IPS-18a (cell line): Measurements from ENCODE around the gene GHR.

Experiments
- H3K27ac ChIP-seq: one replicate; pipeline ENCODE4 v1.5.1; 2013; ENCODE audit warnings: low read length
- H3K27me3 ChIP-seq: one replicate; pipeline ENCODE4 v1.6.1; 2013; ENCODE audit warnings: mild to moderate bottlenecking, low read length; ENCODE audit not compliant: control insufficient read depth, insufficient read depth
- H3K36me3 ChIP-seq: one replicate; pipeline ENCODE4 v1.6.1; 2013; ENCODE audit warnings: low read depth, low read length; ENCODE audit not compliant: control insufficient read depth
- H3K4me1 ChIP-seq: one replicate; pipeline ENCODE4 v1.6.1; 2013; ENCODE audit warnings: low read depth, low read length; ENCODE audit not compliant: control insufficient read depth
- H3K4me3 ChIP-seq: one replicate; pipeline ENCODE4 v1.5.1; 2013; ENCODE audit warnings: low read length
- H3K9ac ChIP-seq: one replicate; pipeline ENCODE4 v1.6.1; 2013; ENCODE audit warnings: mild to moderate bottlenecking, low read length, moderate library complexity
- H3K9me3 ChIP-seq: one replicate; pipeline ENCODE4 v1.6.1; 2013; ENCODE audit warnings: low read depth, low read length; ENCODE audit not compliant: control insufficient read depth

The GHR gene

DNA sequence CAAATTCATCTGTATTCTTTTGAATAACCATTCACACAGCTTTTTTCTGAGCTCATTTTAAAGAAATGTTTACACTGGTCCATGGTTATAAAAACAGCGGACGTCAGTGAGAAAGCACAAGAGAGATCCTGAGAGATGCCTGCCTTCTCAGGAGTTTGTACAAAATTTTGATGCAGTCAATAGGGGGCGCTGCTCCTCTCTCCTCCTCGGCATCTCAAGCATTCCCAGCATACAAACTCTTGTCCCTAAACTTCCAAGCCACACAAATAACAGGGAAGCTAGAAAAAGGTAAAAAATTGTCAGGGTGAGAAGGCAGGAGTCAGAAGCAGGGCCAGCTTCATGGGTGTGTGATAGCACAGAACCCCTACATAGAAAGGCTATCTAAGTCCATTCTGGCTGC, 322.2 kb downstream of the GHR start:
- H3K36me3 ChIP-seq = no peaks in the 10 kb centered on the region
- no peaks in the 10 kb centered on the region for H3K27me3 ChIP-seq
- H3K4me1 ChIP-seq = no peaks in the 10 kb centered on the region
- no peak overlapping the region for H3K4me3 ChIP-seq
- H3K27ac ChIP-seq = no peak overlapping the region
- H3K9me3 ChIP-seq = no peaks in the 10 kb centered on the region
- H3K9ac ChIP-seq = no peak overlapping the region

DNA sequence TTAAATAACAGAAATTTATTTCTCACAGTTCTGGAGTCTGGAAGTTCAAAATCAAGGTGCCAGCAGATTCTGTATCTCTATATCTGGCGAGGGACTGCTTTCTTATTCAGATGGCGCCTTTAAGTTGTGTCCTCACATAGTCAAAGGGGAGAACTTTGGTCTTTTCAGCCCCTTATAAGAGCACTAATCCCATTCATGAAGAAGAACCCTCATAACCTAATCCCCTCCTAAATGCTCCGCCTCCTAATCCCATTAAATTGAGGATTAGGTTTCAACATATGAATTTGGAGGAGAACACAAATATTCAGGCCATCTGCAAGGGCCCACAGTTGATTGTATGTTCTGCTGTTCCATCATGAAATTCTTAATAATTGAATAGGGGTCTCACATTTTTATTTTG, 322.6 kb downstream of the GHR start:
- no peak overlapping the region for H3K27ac ChIP-seq

DNA sequence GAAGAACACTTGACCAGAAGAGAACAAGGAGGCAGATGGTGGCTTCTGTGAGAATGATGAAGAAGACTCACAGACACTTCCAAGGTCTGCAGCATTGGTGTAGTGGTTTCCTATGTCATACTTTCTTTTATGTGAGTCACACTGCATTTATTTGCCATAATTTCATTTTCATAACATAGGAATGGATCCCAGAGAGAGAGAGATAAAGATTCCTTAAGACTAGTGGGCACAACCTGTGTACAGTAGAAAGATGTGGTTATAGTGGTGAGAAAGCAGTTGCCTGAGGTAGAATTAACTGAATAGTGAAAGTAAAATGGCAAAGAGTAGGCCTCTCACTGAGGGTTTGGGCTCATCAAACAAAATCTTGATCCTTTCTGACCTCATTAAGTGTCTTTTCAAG, 325.8 kb downstream of the GHR start:
- Histone ChIP-seq H3K36me3 (no peaks in the 10 kb centered on the region), H3K4me1 (no peaks in the 10 kb centered on the region), H3K4me3 (no peak overlapping the region), H3K9me3 (no peaks in the 10 kb centered on the region), H3K9ac (no peak overlapping the region), H3K27me3 (no peaks in the 10 kb centered on the region), H3K27ac (no peak overlapping the region)

More for the DNA sequence above, 322.6 kb downstream of the GHR start:
- no peaks in the 10 kb centered on the region for H3K9me3 ChIP-seq
- H3K4me1 ChIP-seq = no peaks in the 10 kb centered on the region
- no peaks in the 10 kb centered on the region for H3K36me3 ChIP-seq
- H3K27me3 ChIP-seq = no peaks in the 10 kb centered on the region
- H3K9ac ChIP-seq = no peak overlapping the region
- H3K4me3 ChIP-seq = no peak overlapping the region

DNA sequence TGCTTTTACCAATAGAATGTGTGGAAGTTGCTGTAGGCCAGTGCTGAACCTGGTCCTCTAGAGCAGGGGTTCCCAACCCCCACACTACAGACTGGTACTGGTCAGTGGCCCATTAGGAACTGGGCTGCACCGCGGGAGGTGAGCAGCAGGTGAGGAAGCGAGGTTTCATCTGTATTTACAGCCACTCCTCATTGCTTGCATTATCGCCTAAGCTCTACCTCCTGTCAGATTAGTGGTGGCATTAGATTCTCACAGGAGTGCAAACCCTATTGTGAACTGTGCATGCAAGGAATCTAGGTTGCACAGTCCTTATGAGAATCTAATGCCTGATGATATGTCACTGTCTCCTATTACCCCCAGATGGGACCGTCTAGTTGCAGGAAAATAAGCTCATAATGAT, 327.3 kb downstream of the GHR start:
- H3K9me3 ChIP-seq = no peaks in the 10 kb centered on the region
- no peak overlapping the region for H3K4me3 ChIP-seq
- H3K9ac ChIP-seq = no peak overlapping the region
- H3K36me3 ChIP-seq = no peaks in the 10 kb centered on the region
- no peaks in the 10 kb centered on the region for H3K4me1 ChIP-seq
- H3K27ac ChIP-seq = no peak overlapping the region
- no peaks in the 10 kb centered on the region for H3K27me3 ChIP-seq

DNA sequence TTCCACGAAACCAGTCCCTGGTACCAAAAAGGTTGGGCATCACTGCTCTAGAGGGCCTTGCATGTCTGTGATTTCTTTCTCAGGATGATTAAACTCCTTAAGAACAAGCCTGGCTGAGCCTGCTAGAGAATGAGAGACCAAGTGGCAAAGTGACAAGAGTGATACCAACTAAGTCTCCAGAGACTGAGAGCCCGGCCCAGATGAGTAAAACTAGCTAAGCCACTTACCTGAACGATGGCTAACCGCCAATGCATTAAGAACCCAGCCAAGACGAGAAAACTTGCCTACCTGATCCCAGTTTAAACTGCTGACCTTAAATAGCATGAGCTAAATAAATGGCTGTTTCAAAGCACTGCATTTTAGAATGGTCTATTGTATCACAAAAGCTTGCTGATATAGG, 327.8 kb downstream of the GHR start:
- Histone ChIP-seq H3K4me3 (no peak overlapping the region), H3K27ac (no peak overlapping the region), H3K4me1 (no peaks in the 10 kb centered on the region), H3K9ac (no peak overlapping the region), H3K27me3 (no peaks in the 10 kb centered on the region), H3K36me3 (no peaks in the 10 kb centered on the region), H3K9me3 (no peaks in the 10 kb centered on the region)

DNA sequence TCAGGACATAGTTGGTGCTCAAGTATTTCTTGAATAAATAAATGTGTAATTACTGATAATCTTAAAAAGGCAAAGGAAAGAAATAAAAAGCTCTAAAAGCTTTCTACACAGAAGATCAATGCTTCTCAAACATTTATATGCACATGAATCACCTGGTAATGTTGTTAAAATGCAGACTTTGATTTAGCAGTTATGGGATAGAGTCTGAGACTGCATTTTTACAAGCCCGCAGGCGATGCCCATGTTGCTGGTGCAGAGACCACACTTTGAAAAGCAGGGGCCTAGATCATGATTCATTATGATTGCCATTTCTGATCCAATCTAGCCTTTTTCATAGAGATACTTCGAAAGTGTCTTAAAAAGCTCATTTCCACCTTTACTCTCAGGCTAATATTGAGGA, 329.9 kb downstream of the GHR start:
- no peak overlapping the region for H3K27ac ChIP-seq
- H3K9me3 ChIP-seq = no peaks in the 10 kb centered on the region
- H3K36me3 ChIP-seq = no peaks in the 10 kb centered on the region
- no peak overlapping the region for H3K4me3 ChIP-seq
- no peaks in the 10 kb centered on the region for H3K27me3 ChIP-seq
- peaks cover 5% of the 10 kb centered on the region for H3K4me1 ChIP-seq
- no peak overlapping the region for H3K9ac ChIP-seq

DNA sequence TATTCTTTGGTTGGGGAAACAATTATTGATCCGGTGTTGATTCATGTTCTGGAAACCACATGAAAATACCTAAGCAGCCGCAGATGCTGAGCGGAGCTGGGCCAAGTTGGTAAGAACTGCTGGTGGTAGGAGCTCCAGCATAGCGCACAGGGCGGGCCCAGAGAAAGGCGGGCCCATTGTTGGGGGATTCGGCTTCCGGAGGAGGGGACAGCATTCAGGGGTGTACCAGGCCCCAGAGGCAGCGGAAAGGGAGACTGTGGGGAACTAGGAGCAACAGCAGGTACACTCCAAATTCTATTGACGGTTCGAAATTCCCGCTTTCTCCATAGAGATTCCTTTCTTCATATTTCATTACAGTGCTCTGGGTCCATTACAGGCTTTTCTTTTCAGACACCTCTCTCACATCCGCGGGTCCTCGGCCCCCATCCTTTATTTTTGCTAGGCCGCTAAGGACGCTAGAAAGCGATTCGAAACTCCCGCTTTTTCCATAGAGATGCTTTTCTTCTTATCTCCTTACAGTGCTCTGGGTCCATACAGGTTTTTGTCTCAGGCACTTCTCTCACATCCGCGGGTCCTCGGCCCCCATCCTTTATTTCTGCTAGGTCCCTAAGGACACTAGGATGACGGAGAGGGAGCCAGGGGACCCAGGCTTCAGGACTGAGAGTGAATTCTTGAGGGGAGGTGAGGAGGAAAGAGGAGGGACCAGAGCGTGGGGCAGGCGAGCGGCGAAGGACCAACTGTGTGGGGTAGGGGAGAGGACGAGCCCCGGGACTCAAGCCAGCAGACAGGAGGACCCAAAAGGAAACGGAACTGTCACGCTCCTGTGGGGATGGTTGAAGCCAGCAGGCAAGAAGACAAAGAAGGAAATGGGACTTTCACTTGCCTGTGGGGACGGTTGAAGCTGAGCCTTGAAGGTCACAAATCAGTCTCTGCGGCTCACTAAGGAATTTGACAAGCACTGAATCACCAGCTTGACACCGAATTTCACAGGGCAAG, 333.7 kb downstream of the GHR start, which contains the start of gene CCDC152:
CCDC152 (plus strand) TSS at position 213 of the 996 bp plus-strand sequence. CDS start 2,304 bp downstream, outside the sequence.
- H3K36me3 ChIP-seq = no peaks in the 10 kb centered on the region
- H3K4me3 ChIP-seq = no peak within 1 kb of the TSS
- H3K27me3 ChIP-seq = no peaks in the 10 kb centered on the region
- H3K27ac ChIP-seq = no peak within 1 kb of the TSS
- H3K9me3 ChIP-seq = no peaks in the 10 kb centered on the region
- peaks cover 14% of the 10 kb centered on the region for H3K4me1 ChIP-seq
- H3K9ac ChIP-seq = no peak within 1 kb of the TSS

DNA sequence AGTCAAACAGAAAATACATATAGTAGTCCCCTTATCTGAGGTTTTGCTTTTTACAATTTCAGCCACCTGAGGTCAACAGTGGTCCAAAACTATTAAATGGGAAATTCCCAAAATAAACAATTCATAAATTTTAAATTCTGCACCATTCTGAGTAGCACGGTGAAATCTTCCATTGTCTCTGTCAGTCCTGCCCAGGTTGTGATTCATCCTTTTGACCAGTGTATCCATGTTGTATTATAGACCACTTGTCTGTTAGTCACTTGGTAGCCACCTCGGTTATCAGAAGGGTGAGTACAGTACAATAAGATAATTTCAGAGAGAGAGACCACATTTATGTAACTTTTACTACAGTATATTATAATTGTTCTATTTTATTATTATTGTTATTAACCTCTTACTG, 336.2 kb downstream of the GHR start:
- Histone ChIP-seq H3K27ac (no peak overlapping the region), H3K36me3 (no peaks in the 10 kb centered on the region)

DNA sequence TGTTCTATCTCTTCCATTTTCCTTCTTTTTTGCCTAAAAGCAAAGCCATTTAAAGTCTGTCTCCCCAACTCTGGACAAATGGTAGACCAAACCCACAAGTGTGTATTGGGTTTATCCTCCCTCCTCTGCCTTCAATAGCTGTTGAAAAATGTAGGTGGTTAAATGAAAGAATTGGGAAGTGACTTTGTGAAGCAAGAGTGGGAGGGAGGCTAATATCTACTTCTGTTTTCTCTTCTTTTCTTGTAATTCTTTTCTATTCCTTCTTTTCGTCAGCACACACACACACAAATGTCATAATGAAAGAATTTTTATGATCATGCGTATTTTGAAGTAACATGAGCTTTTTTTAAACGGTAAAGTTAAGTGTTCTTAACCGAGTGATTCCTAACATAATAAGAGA, 337.2 kb downstream of the GHR start:
- no peak overlapping the region for H3K9ac ChIP-seq
- H3K4me1 ChIP-seq = peaks cover 14% of the 10 kb centered on the region
- no peaks in the 10 kb centered on the region for H3K27me3 ChIP-seq
- no peak overlapping the region for H3K27ac ChIP-seq
- no peaks in the 10 kb centered on the region for H3K36me3 ChIP-seq
- no peaks in the 10 kb centered on the region for H3K9me3 ChIP-seq
- no peak overlapping the region for H3K4me3 ChIP-seq

More for the DNA sequence above, 336.2 kb downstream of the GHR start:
- Histone ChIP-seq H3K27me3 (no peaks in the 10 kb centered on the region), H3K9me3 (no peaks in the 10 kb centered on the region), H3K4me3 (no peak overlapping the region), H3K4me1 (peaks cover 14% of the 10 kb centered on the region), H3K9ac (no peak overlapping the region)

DNA sequence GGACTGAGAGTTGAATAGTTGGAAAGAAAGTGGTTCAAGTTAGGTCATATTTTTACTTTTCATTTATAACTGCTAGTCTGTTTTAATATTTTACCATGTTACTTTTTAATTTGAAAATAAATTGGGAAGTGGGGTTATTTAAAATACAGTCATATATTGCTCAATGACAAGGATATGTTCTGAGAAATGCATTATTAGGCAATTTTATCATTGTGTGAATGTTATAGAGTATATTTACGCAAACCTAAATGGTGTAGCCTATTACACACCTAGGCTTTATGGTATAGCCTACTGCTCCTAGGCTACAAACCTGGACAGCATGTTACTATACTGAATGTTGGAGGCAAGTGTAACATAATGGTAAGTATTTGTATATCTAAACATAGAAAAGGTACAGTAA, 338.6 kb downstream of the GHR start:
- H3K9me3 ChIP-seq = no peaks in the 10 kb centered on the region
- no peaks in the 10 kb centered on the region for H3K36me3 ChIP-seq
- no peak overlapping the region for H3K9ac ChIP-seq
- H3K4me1 ChIP-seq = peaks cover 14% of the 10 kb centered on the region
- H3K4me3 ChIP-seq = no peak overlapping the region
- no peaks in the 10 kb centered on the region for H3K27me3 ChIP-seq
- no peak overlapping the region for H3K27ac ChIP-seq

DNA sequence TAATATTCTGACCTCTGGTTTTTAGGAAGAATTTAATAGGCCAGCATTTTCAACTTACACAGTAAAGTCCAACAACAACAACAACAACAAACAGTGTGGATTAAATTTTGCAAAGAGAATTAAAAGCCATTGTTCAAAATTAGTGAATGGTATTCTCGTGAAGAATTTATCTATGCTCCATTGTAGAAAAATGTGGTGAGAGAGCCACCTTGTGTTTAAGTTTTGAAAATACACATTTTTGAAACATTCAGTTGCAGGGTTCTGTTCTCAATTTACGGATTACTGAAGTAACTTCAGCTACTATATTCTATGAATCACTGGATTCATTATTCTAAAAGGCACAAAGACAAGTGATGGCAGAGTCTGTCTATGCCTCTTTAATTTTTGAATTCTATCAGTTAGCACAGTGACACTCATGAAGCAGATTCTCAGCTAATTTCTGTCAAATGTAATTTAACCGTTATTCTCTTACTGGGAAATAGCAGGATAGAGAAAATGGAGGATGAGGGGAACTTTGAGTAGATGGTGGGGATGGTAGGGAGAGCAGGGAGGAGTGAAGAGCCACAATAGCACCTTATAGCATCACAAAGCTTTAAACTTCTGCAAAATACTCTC, 344.4 kb downstream of the GHR start:
- no peaks in the 10 kb centered on the region for H3K9me3 ChIP-seq
- H3K36me3 ChIP-seq = no peaks in the 10 kb centered on the region
- no peak overlapping the region for H3K9ac ChIP-seq
- H3K4me3 ChIP-seq = no peak overlapping the region
- no peak overlapping the region for H3K27ac ChIP-seq
- H3K4me1 ChIP-seq = no peaks in the 10 kb centered on the region
- H3K27me3 ChIP-seq = no peaks in the 10 kb centered on the region
